Measurements from ENCODE around the gene PRDX6.

- TF ChIP-seq CTCF (IDR thresholded peaks at IDR 0.05) (no peak), POLR2AphosphoS5 (IDR thresholded peaks at IDR 0.05) (no peak), POLR2A (IDR thresholded peaks at IDR 0.05) (no peak)
Measured at GRCh38 chr1:173467426-173467825, 9.7 kb upstream of the PRDX6 start.

All from upper lobe of left lung (tissue), 4 donors.